DOHH2 (cell line): Measurements from ENCODE around the gene WDR62.

Source experiments
- EZH2phosphoT487 ChIP-seq: fragments of 200-600 bp; sonication (generic); IDR thresholded peaks from 2 replicates; pipeline ENCODE4 v1.6.1; 2017; ENCODE audit warnings: borderline replicate concordance, mild to moderate bottlenecking, antibody characterized with exemption, low read length, moderate library complexity, mixed read lengths
- TF ChIP-seq, protein P1 (sequence below): fragments of 200-600 bp; sonication (generic); IDR thresholded peaks from one replicate; pipeline ENCODE4 v1.5.1; 2014; ENCODE audit warnings: antibody characterized with exemption, mild to moderate bottlenecking, low read depth, low read length; ENCODE audit not compliant: poor library complexity, severe bottlenecking

DNA sequence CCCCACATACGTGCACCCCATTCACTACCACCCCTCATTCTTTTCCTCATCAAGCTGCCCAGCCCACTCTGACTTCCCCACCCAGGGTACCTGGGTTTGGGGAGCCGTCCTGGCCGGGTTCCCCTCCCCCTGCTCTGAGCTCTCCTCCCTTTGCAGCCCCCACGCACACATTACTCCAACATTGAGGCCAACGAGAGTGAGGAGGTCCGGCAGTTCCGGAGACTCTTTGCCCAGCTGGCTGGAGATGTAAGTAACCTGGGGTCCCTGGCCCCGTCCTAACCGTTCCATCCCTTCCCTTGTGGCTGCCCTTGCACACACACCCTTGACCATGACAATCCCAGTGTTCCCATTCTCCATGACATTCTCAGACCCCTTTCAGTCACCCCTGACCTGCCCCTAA is 87.8 kb downstream of the WDR62 start:
- TF ChIP-seq, protein P1, sequence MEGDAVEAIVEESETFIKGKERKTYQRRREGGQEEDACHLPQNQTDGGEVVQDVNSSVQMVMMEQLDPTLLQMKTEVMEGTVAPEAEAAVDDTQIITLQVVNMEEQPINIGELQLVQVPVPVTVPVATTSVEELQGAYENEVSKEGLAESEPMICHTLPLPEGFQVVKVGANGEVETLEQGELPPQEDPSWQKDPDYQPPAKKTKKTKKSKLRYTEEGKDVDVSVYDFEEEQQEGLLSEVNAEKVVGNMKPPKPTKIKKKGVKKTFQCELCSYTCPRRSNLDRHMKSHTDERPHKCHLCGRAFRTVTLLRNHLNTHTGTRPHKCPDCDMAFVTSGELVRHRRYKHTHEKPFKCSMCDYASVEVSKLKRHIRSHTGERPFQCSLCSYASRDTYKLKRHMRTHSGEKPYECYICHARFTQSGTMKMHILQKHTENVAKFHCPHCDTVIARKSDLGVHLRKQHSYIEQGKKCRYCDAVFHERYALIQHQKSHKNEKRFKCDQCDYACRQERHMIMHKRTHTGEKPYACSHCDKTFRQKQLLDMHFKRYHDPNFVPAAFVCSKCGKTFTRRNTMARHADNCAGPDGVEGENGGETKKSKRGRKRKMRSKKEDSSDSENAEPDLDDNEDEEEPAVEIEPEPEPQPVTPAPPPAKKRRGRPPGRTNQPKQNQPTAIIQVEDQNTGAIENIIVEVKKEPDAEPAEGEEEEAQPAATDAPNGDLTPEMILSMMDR: no peak
- TF ChIP-seq EZH2phosphoT487: no peak
